Fibroblast of peridontal ligament (primary cell): Measurements from ENCODE around the gene SLC9A9.
A peak's percentile ranks its signal among the peaks of the same experiment; 100 is the strongest.

Source experiments
- DNase-seq: peaks from one replicate; pipeline ENCODE4 v3.0.0-alpha.2; 2010; ENCODE audit errors: extremely low read depth

The SLC9A9 gene

GRCh38 chr3:143510601-143511000, 337.7 kb downstream of the SLC9A9 start:
- DNase-seq: no peak

GRCh38 chr3:143507735-143508580, 340.3 kb downstream of the SLC9A9 start:
- DNase-seq: peak; percentile 88

- peak; percentile 14 for DNase-seq
Observed at GRCh38 chr3:143506190-143506589, 342.1 kb downstream of the SLC9A9 start.

- DNase-seq: no peak
Observed at GRCh38 chr3:143503325-143503885, 344.9 kb downstream of the SLC9A9 start.

- DNase-seq: no peak
Observed at GRCh38 chr3:143502081-143502480, 346.2 kb downstream of the SLC9A9 start.

- DNase-seq: no peak
Observed at GRCh38 chr3:143497382-143497781, 350.9 kb downstream of the SLC9A9 start.

- DNase-seq: no peak
Observed at GRCh38 chr3:143496191-143496590, 352.1 kb downstream of the SLC9A9 start.

- DNase-seq: no peak
Observed at GRCh38 chr3:143495527-143495926, 352.7 kb downstream of the SLC9A9 start.

GRCh38 chr3:143486611-143487010, 361.7 kb downstream of the SLC9A9 start:
- no peak for DNase-seq

GRCh38 chr3:143484846-143485512, 363.3 kb downstream of the SLC9A9 start:
- DNase-seq: peak; percentile 49

GRCh38 chr3:143483214-143483613, 365.1 kb downstream of the SLC9A9 start:
- no peak for DNase-seq

GRCh38 chr3:143482106-143483088, 365.9 kb downstream of the SLC9A9 start:
- DNase-seq: peak; percentile 61

- peak; percentile 51 for DNase-seq
Observed at GRCh38 chr3:143480344-143480743, 367.9 kb downstream of the SLC9A9 start.

GRCh38 chr3:143479727-143480126, 368.5 kb downstream of the SLC9A9 start:
- DNase-seq: no peak

- DNase-seq: peak; percentile 9
Observed at GRCh38 chr3:143478115-143478693, 370.1 kb downstream of the SLC9A9 start.

GRCh38 chr3:143476965-143477640, 371.2 kb downstream of the SLC9A9 start:
- no peak for DNase-seq

GRCh38 chr3:143475981-143476380, 372.3 kb downstream of the SLC9A9 start:
- DNase-seq: peak; percentile 31

- DNase-seq: no peak
Observed at GRCh38 chr3:143472731-143473523, 375.3 kb downstream of the SLC9A9 start.

- no peak for DNase-seq
Observed at GRCh38 chr3:143471705-143472104, 376.6 kb downstream of the SLC9A9 start.

GRCh38 chr3:143469159-143469558, 379.1 kb downstream of the SLC9A9 start:
- DNase-seq: no peak
